K562 (cell line): ENCODE results near the gene ZNF500. TPM values are rescaled to one million over a fixed set of nuclear protein-coding genes. Genes with fewer than 3 reads are reported as not detected.

Source experiments
- DACH1 ChIP-seq: fragments of 450-650 bp; IDR thresholded peaks from 2 replicates; pipeline ENCODE4 v1.6.1; 2018; ENCODE audit not compliant: partially characterized antibody
- HCFC1 ChIP-seq: IDR thresholded peaks from 2 replicates; pipeline ENCODE4 v1.6.1; 2012; ENCODE audit warnings: low read depth, low read length, improper control_type of control experiment
- KAT2B ChIP-seq: IDR thresholded peaks from one replicate; pipeline ENCODE4 v1.6.1; 2012; ENCODE audit warnings: low read depth, mild to moderate bottlenecking, control low read depth, inconsistent platforms, low read length, moderate library complexity
- KHSRP ChIP-seq: fragments of 450-650 bp; IDR thresholded peaks from 2 replicates; pipeline ENCODE4 v1.6.1; 2017
- REST ChIP-seq, 2 experiments: fragments of 450-650 bp; formaldehyde crosslinking in 1 of 2; IDR thresholded peaks; 2 replicates each; pipeline versions ENCODE4 v1.4.0 to v1.6.1; 2014 to 2020; ENCODE audit warnings: mild to moderate bottlenecking in 2 of 2, borderline replicate concordance in 1 of 2, low read depth in 1 of 2
- SREBF1 ChIP-seq: fragments of 150-350 bp; IDR thresholded peaks from 2 replicates; pipeline ENCODE4 v1.6.1; 2014; ENCODE audit warnings: antibody characterized with exemption, low read depth, low read length, borderline replicate concordance
- TBL1XR1 ChIP-seq, 2 experiments: IDR thresholded peaks; 2 replicates each; pipeline ENCODE4 v1.6.1; 2012; ENCODE audit warnings: improper control_type of control experiment in 2 of 2, low read length in 2 of 2, mild to moderate bottlenecking in 1 of 2
- ZHX1 ChIP-seq: fragments of 150-350 bp; conservative IDR thresholded peaks from 2 replicates; pipeline ENCODE4 v1.6.1; 2014; ENCODE audit warnings: low read length
- polyA plus RNA-seq, 8 experiments: library from polyadenylated mRNA; depleted of rRNA in 4 of 8; stranded (reverse) in 5 of 8; unstranded in 3 of 8; fragments of >200 nt; fragmentation: Nextera tagmentation in 2 of 8; fragmentation: Illumina TruSeq in 1 of 8; extraction: Ambion mirVana in 2 of 8; extraction: Trizol in 1 of 8; gene quantifications; 2 replicates each; pipeline versions ENCODE4 v1.2.1 to v1.2.3, GENCODE V29; 2011 to 2014; ENCODE audit warnings: inconsistent platforms in 1 of 8, missing spikeins in 1 of 8
- total RNA-seq, 7 experiments: library from RNA; depleted of rRNA in 6 of 7; stranded (reverse); fragments of >200 nt in 6 of 7; fragmentation: Illumina TruSeq in 2 of 7; extraction: Trizol in 2 of 7; gene quantifications; 2 replicates each; pipeline versions ENCODE4 v1.2.1 to v1.2.3, GENCODE V29; 2011 to 2021; ENCODE audit warnings: low replicate concordance in 1 of 7
- TF ChIP-seq, protein P1 (sequence below): fragments of 250-450 bp; sonication (Bioruptor Pico); IDR thresholded peaks from 2 replicates; pipeline ENCODE4 v1.8.0; 2022; ENCODE audit warnings: inconsistent platforms, mild to moderate bottlenecking, moderate library complexity, borderline replicate concordance

ZNF500 gene
- total and polyA plus RNA-seq, 9 of the 15 experiments (the other 6 are each of a cell fraction or from before 2014, with no cell fraction given) = 0.80 to 20.8 (median 5.3) TPM

- no peak for TF ChIP-seq REST (IDR thresholded peaks at IDR 0.05; ENCODE audit: borderline replicate concordance)
- no peak for TF ChIP-seq REST (CRISPR knock-in tag; IDR thresholded peaks at IDR 0.05; ENCODE audit: low read depth)
- no peak for TF ChIP-seq KHSRP
- no peak for TF ChIP-seq DACH1
- TF ChIP-seq ZHX1 = peak; percentile 72; the same call in 1 of the 2 replicates
- TF ChIP-seq SREBF1 = no peak
- TF ChIP-seq HCFC1 = peak; percentile 93
- TF ChIP-seq TBL1XR1 (IDR thresholded peaks at IDR 0.05; ENCODE audit: low read length in 2 of 2) = peak; percentile 10 to 26; a peak in 1 of 4 replicates
- no peak for TF ChIP-seq KAT2B
- TF ChIP-seq, protein P1, sequence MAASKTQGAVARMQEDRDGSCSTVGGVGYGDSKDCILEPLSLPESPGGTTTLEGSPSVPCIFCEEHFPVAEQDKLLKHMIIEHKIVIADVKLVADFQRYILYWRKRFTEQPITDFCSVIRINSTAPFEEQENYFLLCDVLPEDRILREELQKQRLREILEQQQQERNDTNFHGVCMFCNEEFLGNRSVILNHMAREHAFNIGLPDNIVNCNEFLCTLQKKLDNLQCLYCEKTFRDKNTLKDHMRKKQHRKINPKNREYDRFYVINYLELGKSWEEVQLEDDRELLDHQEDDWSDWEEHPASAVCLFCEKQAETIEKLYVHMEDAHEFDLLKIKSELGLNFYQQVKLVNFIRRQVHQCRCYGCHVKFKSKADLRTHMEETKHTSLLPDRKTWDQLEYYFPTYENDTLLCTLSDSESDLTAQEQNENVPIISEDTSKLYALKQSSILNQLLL (CRISPR knock-in tag) = no peak
Observed at GRCh38 chr16:4768549-4769305, 1.8 kb upstream of the ZNF500 start (continued).
